NCI-H2029 treated with DMSO at 0.1 percent for 48 hours (cell line): ENCODE results near the gene C22orf39.
A peak's percentile ranks its signal among the peaks of the same experiment; 100 is the strongest.
"Not testable (repeated sequence)": the region's sequence is repeated elsewhere in the genome, so short reads cannot be mapped to it uniquely, and the experiment has no call there.

ENCODE experiments used
- DNase-seq: peaks from one replicate; lab custom pipeline; 2025; lab: John Stamatoyannopoulos, UW

The C22orf39 gene

GRCh38 chr22:19453718-19454117, 6.2 kb upstream of the C22orf39 start:
- no peak for DNase-seq

- DNase-seq, result no peak
Observed at GRCh38 chr22:19451570-19451969, 4.1 kb upstream of the C22orf39 start.

DNA sequence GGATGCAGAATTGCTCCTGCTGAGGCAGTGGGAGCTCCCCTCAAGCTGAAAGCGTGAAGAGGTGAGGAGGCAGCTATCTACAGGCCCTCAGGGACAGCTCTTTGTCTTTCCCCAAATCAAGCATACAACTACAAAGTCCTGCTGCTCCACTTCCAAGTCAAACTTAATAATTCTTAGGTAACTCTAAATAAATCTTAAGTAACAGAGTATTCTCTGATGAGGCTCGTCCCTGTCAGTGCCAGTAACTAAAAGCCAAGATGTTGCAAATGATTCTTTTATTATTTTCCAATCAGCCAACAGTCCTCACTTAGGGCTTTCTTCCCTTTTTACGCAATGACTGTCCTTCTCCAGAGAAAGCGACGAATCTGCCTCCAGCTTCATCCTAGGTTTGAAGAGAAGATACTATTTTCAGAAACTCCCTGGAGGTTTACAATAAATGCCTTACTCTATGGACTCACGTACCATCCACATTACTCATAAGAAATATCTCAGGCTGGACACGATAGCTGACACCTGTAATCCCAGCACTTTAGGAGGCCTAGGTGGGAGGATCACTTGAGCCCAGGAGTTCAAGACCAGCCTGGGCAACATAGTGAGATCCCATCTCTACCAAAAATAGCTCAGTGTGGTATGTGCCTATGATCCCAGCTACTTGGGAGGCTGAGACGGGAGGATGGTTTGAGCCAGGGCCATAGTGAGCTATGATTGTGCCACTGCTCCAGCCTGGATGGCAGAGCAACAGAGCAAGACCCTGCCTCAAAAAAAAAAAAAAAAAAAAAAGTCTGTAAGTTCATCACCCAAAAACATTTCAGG, 3.1 kb upstream of the C22orf39 start:
- no peak for DNase-seq

DNA sequence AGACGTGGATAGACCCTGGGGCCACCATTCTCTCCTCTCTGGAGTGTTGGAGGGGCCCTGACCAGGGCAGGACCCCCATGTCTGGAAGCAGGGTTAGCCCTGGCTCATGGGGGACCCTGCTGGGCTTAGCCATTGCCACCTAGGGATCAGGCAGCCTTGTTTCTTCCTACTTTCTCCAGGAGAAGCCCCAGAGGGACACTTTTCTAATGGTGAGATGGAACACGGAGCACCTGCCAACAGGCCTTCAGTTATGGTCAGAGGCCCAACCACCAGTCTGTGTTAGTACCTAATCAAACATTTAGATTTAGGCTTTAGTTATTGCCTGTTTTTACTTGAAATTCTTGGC, 1.9 kb upstream of the C22orf39 start:
- no peak for DNase-seq

DNA sequence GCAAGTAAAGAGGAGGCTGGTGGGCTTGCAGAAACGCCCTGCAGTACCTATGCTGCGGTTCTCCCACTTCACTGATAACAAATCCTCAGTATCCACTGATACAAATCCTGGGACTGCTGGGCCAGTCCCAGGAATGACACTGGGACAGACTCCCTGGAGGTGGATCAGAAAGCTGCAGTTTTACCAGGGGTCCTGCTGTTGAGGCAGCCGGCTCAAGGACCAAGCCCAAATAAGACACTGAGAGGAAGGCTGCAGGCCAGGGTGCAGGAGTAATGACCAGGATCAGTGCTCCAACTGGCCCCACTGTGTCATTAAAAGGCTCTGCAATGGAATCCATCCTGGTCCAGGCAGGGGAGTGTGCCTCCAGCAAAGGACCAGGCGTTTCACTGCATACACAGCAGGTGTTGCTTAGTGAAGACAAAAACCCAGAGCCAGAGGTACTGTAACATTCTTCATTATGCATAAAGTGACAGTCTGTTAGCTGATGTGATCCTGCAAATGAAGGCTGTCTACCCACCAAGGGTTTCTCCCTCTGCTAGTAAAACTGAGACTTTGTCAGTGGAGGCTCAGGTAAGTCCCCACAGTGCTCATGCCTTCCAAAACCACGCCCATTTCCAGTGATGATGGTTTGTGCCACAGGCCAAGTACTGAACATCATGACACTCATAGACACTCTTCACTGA, 1.4 kb upstream of the C22orf39 start:
- DNase-seq, result no peak

- peak; percentile 45 for DNase-seq
Observed at GRCh38 chr22:19448076-19448607, 631 bp upstream of the C22orf39 start.

- DNase-seq, result no peak
Observed at GRCh38 chr22:19446603-19447329, 745 bp downstream of the C22orf39 start.

- DNase-seq, result not testable (repeated sequence)
Observed at GRCh38 chr22:19445279-19445982, 2.1 kb downstream of the C22orf39 start.

GRCh38 chr22:19443544-19444211, 3.8 kb downstream of the C22orf39 start:
- DNase-seq, result no peak

DNA sequence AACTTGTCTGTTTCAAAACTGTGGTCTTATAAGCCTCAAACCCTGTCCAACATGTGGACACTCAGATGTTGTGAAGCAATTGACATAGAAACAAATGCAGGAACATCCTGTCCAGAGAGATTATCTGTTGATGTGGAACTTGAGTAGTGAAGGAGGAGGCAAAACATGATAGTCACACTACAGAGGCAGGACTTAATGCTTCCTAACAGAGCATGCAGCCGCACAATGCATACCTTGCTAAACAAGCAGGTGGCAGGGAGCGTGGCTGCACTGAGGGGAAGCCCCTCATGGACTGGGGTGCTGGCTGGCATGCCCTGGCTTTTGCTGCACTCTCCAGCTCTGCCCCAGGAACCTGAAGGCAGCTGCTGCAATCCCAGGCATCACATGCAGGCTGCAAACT, 5.3 kb downstream of the C22orf39 start:
- no peak for DNase-seq

DNA sequence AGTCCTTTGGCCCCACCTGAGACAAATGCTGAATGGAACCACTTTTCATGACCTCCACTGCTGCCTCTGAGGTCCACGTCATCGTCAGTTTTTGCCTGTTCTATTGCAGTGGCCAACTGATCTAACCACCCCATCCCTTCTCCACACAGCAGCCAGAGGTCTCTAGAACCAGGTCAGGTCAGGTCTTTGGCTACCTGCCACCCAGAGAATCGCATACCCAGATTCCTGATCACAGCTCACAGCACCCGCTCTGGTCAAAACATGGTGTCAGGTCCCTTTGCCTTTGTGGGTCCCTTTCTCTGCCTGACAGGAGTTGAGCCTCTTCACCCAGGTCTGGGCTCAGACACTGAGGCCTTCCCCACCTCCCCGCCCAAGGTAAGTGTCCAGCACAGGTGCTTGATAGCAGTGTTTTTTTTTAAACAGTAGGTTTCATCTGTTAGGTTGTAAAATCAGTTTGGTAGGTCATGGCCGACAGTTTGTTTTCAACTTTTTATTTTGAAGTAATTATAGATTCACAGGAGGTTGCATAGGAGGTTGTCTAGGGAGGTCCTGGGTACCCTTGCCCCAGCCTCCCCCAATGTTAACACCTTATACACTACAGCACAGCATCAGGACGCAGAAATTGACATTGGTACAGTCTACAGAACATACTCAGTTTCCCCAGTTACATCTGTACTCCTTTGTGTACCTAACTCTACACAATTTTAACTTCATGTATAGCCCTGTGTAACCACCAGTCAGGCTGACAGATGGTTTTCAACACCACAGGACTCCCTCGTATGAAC, 6.9 kb downstream of the C22orf39 start:
- no peak for DNase-seq

DNA sequence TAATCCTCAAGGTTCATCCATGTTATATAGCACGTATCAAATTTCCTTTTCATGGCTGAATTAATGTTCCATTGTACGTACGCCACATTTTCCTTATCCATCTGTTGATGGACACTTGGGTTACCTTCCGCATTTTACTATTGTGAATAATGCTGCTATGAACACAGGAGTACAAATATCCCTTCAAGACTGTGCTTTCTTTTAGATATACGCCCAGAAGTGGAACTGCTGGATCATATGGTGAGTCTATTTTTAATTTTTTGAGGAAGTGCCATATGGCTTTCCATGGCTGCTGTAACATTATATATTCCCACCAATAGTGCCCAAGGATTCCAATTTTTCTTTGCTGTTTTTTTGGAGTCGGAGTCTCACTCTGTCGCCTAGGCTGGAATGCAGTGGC, 9.2 kb downstream of the C22orf39 start:
- DNase-seq, result no peak

- DNase-seq, result not testable (repeated sequence)
Observed at GRCh38 chr22:19436444-19437161, 10.9 kb downstream of the C22orf39 start.

DNA sequence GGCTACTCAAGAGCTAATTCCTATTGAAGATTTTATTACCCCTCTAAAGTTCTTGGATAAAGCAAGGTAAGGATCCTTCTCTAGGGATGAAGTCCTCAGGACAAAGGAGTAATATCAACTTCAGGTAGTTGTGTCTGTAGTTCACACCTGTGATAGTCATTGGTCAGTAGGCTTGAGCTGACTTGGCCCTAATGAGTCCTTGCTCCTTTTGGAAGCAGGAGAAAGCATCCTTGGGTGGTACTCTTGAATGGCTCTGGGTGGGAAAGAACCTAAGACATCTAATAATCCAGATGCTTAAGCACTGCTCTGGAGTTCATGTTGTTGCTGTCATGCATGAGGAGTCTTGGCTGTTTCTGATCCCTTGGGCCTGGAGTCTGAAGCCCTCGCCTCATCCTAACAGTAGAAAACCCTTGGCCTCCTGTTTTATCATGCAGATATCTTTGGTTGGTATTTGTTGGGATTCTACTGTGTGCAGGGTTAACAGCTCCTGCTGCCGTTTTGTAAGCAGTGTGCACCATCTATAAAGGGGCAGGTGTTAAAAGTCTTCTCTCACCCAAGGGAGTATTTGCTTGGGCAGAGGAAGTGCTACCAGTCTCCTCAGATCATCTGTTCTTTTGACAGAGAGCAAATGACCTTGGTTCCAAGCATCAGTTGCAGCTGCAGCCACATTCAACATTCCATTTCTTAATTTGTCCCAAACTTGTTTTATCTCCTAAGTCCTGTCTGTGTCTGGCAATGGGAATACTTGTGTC, 12.5 kb downstream of the C22orf39 start:
- no peak for DNase-seq

- no peak for DNase-seq
Observed at GRCh38 chr22:19434401-19434800, 13.1 kb downstream of the C22orf39 start.

GRCh38 chr22:19432133-19432851, 15.2 kb downstream of the C22orf39 start, which contains the start of gene MRPL40:
Gene MRPL40 (plus strand): TSS chr22:19432545. CDS start chr22:19432555, 10 bp downstream.
- peak; percentile 46 for DNase-seq

- DNase-seq, result no peak
Observed at GRCh38 chr22:19431649-19432132, 15.8 kb downstream of the C22orf39 start, which contains the start of gene HIRA. Gene HIRA (minus strand): TSS chr22:19431733. CDS start chr22:19431476, 257 bp downstream.

- DNase-seq, result no peak
Observed at GRCh38 chr22:19430890-19431541, 16.5 kb downstream of the C22orf39 start.
